ENCODE results near the gene MAG. TPM values are rescaled to one million over a fixed set of nuclear protein-coding genes. Genes with fewer than 3 reads are reported as not detected.

MAG gene
- total RNA-seq, 1 experiment from 2014 or later: not detected

GRCh38 chr19:35268536-35269437 lies 23.2 kb upstream of the MAG start, which contains the start of gene USF2:
USF2 (plus strand) TSS chr19:35268962; CDS start chr19:35269102, 140 bp downstream.
- TF ChIP-seq, protein P1, sequence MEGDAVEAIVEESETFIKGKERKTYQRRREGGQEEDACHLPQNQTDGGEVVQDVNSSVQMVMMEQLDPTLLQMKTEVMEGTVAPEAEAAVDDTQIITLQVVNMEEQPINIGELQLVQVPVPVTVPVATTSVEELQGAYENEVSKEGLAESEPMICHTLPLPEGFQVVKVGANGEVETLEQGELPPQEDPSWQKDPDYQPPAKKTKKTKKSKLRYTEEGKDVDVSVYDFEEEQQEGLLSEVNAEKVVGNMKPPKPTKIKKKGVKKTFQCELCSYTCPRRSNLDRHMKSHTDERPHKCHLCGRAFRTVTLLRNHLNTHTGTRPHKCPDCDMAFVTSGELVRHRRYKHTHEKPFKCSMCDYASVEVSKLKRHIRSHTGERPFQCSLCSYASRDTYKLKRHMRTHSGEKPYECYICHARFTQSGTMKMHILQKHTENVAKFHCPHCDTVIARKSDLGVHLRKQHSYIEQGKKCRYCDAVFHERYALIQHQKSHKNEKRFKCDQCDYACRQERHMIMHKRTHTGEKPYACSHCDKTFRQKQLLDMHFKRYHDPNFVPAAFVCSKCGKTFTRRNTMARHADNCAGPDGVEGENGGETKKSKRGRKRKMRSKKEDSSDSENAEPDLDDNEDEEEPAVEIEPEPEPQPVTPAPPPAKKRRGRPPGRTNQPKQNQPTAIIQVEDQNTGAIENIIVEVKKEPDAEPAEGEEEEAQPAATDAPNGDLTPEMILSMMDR (conservative IDR thresholded peaks at IDR 0.05): no peak
- peak within 1 kb of the TSS; percentile 30 for H3K4me2 ChIP-seq (ENCODE audit: insufficient read depth, insufficient read length, low read length)
- no peak within 1 kb of the TSS for H4K91ac ChIP-seq (ENCODE audit: insufficient read length, low read depth, low read length)
- no peak within 1 kb of the TSS for H2AK5ac ChIP-seq (ENCODE audit: insufficient read length, low read length)
- no peak within 1 kb of the TSS for H3T11ph ChIP-seq (ENCODE audit: low read length)
- no peaks in the 10 kb centered on the region for H3K79me2 ChIP-seq (ENCODE audit: insufficient read depth, low read length)
- H3K79me1 ChIP-seq (ENCODE audit: insufficient read depth, low read depth, low read length, poor library complexity, severe bottlenecking): no peaks in the 10 kb centered on the region
- Mint-ChIP-seq H3K36me3 (ENCODE audit: insufficient read depth in 1 of 3, low read depth in 3 of 3) (peaks cover 28 to 64% (median 64%) of the 10 kb centered on the region in 3 experiments), H3K27ac (peak within 1 kb of the TSS; percentile 88 to 98 (median 96); a peak in 5 of 7 replicates), H3K4me3 (peak within 1 kb of the TSS; percentile 84 to 90), H3K9me3 (no peaks in the 10 kb centered on the region), H3K4me1 (peaks cover 11 to 15% of the 10 kb centered on the region in 2 experiments), H3K27me3 (ENCODE audit: low read depth) (no peaks in the 10 kb centered on the region)
- H3K9me3 ChIP-seq (ENCODE audit: control insufficient read depth, low read depth, low read length): no peaks in the 10 kb centered on the region
- H3K27ac ChIP-seq (ENCODE audit: insufficient read length, low read depth, low read length): no peak within 1 kb of the TSS
- no CpG with 5 or more reads among the region's 126 CpGs for WGBS (ENCODE audit: extremely low coverage, insufficient read length, low lambda C conversion rate)
- no peak within 1 kb of the TSS for H2BK15ac ChIP-seq (ENCODE audit: low read depth, low read length)
- H3K23me2 ChIP-seq (ENCODE audit: insufficient read length, low read depth, low read length, poor library complexity, severe bottlenecking): peaks cover 5% of the 10 kb centered on the region
- H3K9ac ChIP-seq (ENCODE audit: extremely low read depth, insufficient read length, low read length): peak within 1 kb of the TSS; percentile 57
- peak within 1 kb of the TSS; percentile 90; the same call in 1 of the 2 replicates for H3K14ac ChIP-seq (ENCODE audit: insufficient read depth, low read length)
- no peaks in the 10 kb centered on the region for H3K4me1 ChIP-seq (ENCODE audit: insufficient read depth, low read length)
- no peak within 1 kb of the TSS for H3K4ac ChIP-seq (ENCODE audit: low read depth, low read length)
- H3K27me3 ChIP-seq (ENCODE audit: insufficient read depth, low read length): no peaks in the 10 kb centered on the region
- H4K8ac ChIP-seq (replicated peaks; ENCODE audit: insufficient read length, low read depth, low read length): no peak within 1 kb of the TSS
- no peaks in the 10 kb centered on the region for H4K20me1 ChIP-seq (ENCODE audit: control insufficient read depth, insufficient read depth, insufficient read length)
- H4K5ac ChIP-seq (ENCODE audit: insufficient read length, low read depth, low read length): no peak within 1 kb of the TSS
- DNase-seq: peak; percentile 65
- H2BK20ac ChIP-seq (ENCODE audit: low read depth, low read length, poor library complexity, severe bottlenecking): no peak within 1 kb of the TSS
- no peak within 1 kb of the TSS for H3K23ac ChIP-seq (ENCODE audit: insufficient read length, low read depth, low read length)
- no peak within 1 kb of the TSS for H2BK120ac ChIP-seq (ENCODE audit: low read depth, low read length, poor library complexity, severe bottlenecking)
- H2BK5ac ChIP-seq (ENCODE audit: insufficient read length, low read length): no peak within 1 kb of the TSS
- H2BK12ac ChIP-seq (ENCODE audit: insufficient read length, low read depth, low read length): no peak within 1 kb of the TSS
- H2AFZ ChIP-seq (ENCODE audit: low read length): no peak within 1 kb of the TSS
- H3K18ac ChIP-seq (ENCODE audit: insufficient read length, low read depth, low read length): peak within 1 kb of the TSS; percentile 59
- no peak within 1 kb of the TSS for H3K56ac ChIP-seq (ENCODE audit: insufficient read length, low read depth, low read length)

All from H9 (cell line).